GM23338 (cell line): ENCODE data around the gene PLCG2. TPM values are rescaled to one million over a fixed set of nuclear protein-coding genes. Genes with fewer than 3 reads are reported as not detected.

Experiments used
- CREB1 ChIP-seq: fragments of 250-450 bp; sonication (Bioruptor Pico); IDR thresholded peaks from 2 replicates; pipeline ENCODE4 v1.5.0; 2020; ENCODE audit warnings: low read depth, mild to moderate bottlenecking, moderate library complexity
- EZH2 ChIP-seq: fragments of 200-600 bp; sonication (generic); IDR thresholded peaks from one replicate; pipeline ENCODE4 v1.8.0; 2017; ENCODE audit warnings: antibody characterized with exemption, mild to moderate bottlenecking, low read depth; ENCODE audit not compliant: unreplicated experiment
- EZH2phosphoT487 ChIP-seq: fragments of 200-600 bp; sonication (generic); IDR thresholded peaks from one replicate; pipeline ENCODE4 v1.8.1; 2018; ENCODE audit warnings: antibody characterized with exemption; ENCODE audit not compliant: unreplicated experiment
- NANOG ChIP-seq: IDR thresholded peaks from 2 replicates; pipeline ENCODE4 v1.6.1; 2016; ENCODE audit warnings: antibody characterized with exemption, borderline replicate concordance
- POLR2AphosphoS5 ChIP-seq: IDR thresholded peaks from 2 replicates; pipeline ENCODE4 v1.6.1; 2016; ENCODE audit warnings: antibody characterized with exemption, low read depth
- STAT1 ChIP-seq: IDR thresholded peaks from one replicate; pipeline ENCODE4 v1.6.1; 2016; ENCODE audit warnings: antibody characterized with exemption; ENCODE audit not compliant: unreplicated experiment
- ZNF331 ChIP-seq: fragments of 250-450 bp; sonication (Bioruptor Pico); IDR thresholded peaks from 2 replicates; pipeline ENCODE4 v1.5.0; 2020; ENCODE audit warnings: low read depth, mild to moderate bottlenecking, moderate library complexity
- polyA plus RNA-seq: library from polyadenylated mRNA; unstranded; fragments of >200 nt; fragmentation: Nextera tagmentation; extraction: Ambion mirVana; gene quantifications from 2 replicates; pipeline ENCODE4 v1.2.1, GENCODE V29; 2016
- total RNA-seq: library from RNA; depleted of rRNA; stranded (reverse); fragments of >200 nt; shearing (Covaris generic); gene quantifications from 2 replicates; pipeline ENCODE4 v1.2.3, GENCODE V29; 2014
- TF ChIP-seq, protein P1 (sequence below): fragments of 250-450 bp; sonication (Bioruptor Pico); IDR thresholded peaks from 2 replicates; pipeline ENCODE4 v1.5.0; 2020; ENCODE audit warnings: mild to moderate bottlenecking, moderate library complexity
- TF ChIP-seq, protein P2 (sequence below): IDR thresholded peaks from 2 replicates; pipeline ENCODE4 v1.6.1; 2016; ENCODE audit warnings: antibody characterized with exemption

The PLCG2 gene
- total and polyA plus RNA-seq, 2 experiments from 2014 or later = 2.4 to 5.9 TPM

DNA sequence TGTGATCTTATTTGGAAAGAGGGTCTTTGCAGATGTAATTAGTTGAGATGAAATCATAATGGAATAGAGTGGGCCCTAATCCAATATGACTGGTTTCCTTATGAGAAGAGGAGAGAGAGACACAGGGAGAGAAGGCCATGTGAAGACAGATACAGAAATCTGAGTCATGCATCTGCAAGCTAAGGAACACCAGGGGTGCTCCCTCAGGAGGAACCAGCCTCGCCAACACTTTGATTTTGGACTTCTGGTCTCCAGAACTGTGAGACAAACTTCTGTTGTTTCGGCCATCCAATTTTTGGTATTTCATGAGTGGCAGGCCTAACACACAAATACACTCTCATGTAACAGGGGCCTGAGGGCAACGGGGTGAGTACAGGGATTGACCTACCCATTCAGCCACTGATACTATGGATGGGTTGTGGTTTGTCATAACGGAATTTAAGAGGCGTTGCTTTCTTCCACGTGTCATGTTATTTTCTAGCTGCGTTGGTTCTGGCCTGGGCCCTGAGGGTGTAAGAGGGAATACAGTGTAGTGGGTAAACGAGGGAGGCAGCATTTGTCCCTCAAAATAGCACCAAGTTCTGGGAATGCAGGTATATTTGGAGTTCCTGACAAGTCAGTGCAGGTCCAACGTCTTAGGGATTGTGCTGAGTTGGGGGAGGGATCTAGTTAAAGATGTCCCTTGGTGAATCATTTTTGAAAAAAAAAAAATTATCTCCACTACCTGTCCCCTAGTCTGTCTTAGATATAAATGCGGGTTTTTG, 17.7 kb downstream of the PLCG2 start (continued):
- TF ChIP-seq, protein P1, sequence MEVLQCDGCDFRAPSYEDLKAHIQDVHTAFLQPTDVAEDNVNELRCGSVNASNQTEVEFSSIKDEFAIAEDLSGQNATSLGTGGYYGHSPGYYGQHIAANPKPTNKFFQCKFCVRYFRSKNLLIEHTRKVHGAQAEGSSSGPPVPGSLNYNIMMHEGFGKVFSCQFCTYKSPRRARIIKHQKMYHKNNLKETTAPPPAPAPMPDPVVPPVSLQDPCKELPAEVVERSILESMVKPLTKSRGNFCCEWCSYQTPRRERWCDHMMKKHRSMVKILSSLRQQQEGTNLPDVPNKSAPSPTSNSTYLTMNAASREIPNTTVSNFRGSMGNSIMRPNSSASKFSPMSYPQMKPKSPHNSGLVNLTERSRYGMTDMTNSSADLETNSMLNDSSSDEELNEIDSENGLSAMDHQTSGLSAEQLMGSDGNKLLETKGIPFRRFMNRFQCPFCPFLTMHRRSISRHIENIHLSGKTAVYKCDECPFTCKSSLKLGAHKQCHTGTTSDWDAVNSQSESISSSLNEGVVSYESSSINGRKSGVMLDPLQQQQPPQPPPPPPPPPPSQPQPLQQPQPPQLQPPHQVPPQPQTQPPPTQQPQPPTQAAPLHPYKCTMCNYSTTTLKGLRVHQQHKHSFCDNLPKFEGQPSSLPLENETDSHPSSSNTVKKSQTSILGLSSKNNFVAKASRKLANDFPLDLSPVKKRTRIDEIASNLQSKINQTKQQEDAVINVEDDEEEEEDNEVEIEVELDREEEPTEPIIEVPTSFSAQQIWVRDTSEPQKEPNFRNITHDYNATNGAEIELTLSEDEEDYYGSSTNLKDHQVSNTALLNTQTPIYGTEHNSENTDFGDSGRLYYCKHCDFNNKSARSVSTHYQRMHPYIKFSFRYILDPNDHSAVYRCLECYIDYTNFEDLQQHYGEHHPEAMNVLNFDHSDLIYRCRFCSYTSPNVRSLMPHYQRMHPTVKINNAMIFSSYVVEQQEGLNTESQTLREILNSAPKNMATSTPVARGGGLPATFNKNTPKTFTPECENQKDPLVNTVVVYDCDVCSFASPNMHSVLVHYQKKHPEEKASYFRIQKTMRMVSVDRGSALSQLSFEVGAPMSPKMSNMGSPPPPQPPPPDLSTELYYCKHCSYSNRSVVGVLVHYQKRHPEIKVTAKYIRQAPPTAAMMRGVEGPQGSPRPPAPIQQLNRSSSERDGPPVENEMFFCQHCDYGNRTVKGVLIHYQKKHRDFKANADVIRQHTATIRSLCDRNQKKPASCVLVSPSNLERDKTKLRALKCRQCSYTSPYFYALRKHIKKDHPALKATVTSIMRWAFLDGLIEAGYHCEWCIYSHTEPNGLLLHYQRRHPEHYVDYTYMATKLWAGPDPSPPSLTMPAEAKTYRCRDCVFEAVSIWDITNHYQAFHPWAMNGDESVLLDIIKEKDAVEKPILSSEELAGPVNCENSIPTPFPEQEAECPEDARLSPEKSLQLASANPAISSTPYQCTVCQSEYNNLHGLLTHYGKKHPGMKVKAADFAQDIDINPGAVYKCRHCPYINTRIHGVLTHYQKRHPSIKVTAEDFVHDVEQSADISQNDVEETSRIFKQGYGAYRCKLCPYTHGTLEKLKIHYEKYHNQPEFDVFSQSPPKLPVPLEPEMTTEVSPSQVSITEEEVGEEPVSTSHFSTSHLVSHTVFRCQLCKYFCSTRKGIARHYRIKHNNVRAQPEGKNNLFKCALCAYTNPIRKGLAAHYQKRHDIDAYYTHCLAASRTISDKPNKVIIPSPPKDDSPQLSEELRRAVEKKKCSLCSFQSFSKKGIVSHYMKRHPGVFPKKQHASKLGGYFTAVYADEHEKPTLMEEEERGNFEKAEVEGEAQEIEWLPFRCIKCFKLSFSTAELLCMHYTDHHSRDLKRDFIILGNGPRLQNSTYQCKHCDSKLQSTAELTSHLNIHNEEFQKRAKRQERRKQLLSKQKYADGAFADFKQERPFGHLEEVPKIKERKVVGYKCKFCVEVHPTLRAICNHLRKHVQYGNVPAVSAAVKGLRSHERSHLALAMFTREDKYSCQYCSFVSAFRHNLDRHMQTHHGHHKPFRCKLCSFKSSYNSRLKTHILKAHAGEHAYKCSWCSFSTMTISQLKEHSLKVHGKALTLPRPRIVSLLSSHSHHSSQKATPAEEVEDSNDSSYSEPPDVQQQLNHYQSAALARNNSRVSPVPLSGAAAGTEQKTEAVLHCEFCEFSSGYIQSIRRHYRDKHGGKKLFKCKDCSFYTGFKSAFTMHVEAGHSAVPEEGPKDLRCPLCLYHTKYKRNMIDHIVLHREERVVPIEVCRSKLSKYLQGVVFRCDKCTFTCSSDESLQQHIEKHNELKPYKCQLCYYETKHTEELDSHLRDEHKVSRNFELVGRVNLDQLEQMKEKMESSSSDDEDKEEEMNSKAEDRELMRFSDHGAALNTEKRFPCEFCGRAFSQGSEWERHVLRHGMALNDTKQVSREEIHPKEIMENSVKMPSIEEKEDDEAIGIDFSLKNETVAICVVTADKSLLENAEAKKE (CRISPR knock-in tag) = no peak
- TF ChIP-seq EZH2 = no peak
- no peak for TF ChIP-seq EZH2phosphoT487
- TF ChIP-seq, protein P2, sequence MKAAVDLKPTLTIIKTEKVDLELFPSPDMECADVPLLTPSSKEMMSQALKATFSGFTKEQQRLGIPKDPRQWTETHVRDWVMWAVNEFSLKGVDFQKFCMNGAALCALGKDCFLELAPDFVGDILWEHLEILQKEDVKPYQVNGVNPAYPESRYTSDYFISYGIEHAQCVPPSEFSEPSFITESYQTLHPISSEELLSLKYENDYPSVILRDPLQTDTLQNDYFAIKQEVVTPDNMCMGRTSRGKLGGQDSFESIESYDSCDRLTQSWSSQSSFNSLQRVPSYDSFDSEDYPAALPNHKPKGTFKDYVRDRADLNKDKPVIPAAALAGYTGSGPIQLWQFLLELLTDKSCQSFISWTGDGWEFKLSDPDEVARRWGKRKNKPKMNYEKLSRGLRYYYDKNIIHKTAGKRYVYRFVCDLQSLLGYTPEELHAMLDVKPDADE = no peak
- no peak for TF ChIP-seq ZNF331 (CRISPR knock-in tag)
- no peak for TF ChIP-seq POLR2AphosphoS5
- no peak for TF ChIP-seq STAT1
- no peak for TF ChIP-seq CREB1 (CRISPR knock-in tag)
- TF ChIP-seq NANOG = no peak
